Activated CD4-positive, alpha-beta T cell treated with anti-CD3 and anti-CD28 coated beads for 1 hour (primary cell): ENCODE results near the gene NACA.
"Not testable (repeated sequence)": the region's sequence is repeated elsewhere in the genome, so short reads cannot be mapped to it uniquely, and the experiment has no call there.

Experiments used
- DNase-seq: peaks from one replicate; pipeline ENCODE4 v3.0.0-alpha.2; 2020

NACA gene

GRCh38 chr12:56724972-56725722 lies at the start of gene NACA:
TSS of gene NACA (minus strand) at chr12:56725299. CDS start at chr12:56724521, 778 bp downstream.
- peak; percentile 96 for DNase-seq

DNA sequence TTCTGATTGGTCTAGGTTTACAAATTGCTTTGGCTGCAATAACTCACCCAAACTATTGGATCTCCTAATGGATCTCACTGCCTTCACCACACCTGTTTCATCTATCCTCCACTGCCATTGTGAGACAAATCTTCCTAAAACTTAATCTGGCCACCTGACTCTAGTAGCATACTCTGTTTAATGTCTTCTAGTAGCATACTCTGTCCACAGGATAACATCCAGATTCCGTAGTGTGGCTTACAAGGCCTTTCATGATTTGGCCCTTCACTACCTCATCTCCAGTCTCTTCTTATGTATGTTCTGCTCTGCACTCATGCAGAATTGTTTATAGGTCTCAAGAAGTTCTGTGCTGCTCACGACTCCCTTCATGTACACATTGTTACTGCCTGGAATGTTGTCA lies 48.0 kb upstream of the NACA start:
- DNase-seq: no peak

DNA sequence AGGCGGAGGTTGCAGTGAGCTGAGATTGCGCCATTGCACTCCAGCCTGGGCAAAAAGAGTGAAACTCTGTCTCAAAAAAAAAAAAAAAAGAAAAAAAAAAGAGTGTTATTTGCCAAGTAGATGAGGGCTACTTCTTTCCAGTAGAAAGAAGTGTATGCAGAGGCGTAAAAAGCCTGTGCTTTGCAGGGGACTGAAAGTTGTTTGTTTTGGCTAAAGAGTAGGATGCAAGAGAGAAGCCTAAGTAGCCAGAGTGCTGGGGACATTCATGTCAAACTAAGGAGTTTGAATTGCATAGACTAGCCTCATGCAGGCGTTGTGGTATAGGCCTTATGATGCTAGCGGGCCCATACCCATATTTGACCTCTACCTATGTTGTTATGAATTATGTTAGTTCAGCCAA lies 47.5 kb upstream of the NACA start:
- DNase-seq: no peak

- no peak for DNase-seq
Observed at GRCh38 chr12:56769868-56770267, 44.8 kb upstream of the NACA start.

- no peak for DNase-seq
Observed at GRCh38 chr12:56768424-56768823, 43.3 kb upstream of the NACA start.

DNA sequence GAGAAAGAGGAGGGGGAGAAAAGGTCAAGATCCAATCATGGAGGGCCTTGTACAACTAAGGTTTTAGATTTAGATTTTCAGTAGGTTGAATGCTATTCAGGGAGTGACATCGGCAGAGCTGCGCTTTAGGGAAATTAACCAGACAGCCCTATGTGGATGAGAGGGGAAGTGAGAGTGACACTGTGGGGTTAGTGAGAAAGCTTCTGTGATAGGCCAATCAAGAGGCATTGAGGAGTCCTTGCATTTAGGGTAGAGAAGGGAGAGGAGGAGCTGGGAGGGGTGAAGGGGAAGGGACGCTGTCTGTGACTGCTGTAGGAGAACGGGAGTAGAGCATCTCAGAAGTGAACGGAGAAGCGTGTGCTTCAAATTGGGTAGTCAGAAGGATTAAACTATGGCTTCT lies 41.4 kb upstream of the NACA start:
- DNase-seq: no peak

DNA sequence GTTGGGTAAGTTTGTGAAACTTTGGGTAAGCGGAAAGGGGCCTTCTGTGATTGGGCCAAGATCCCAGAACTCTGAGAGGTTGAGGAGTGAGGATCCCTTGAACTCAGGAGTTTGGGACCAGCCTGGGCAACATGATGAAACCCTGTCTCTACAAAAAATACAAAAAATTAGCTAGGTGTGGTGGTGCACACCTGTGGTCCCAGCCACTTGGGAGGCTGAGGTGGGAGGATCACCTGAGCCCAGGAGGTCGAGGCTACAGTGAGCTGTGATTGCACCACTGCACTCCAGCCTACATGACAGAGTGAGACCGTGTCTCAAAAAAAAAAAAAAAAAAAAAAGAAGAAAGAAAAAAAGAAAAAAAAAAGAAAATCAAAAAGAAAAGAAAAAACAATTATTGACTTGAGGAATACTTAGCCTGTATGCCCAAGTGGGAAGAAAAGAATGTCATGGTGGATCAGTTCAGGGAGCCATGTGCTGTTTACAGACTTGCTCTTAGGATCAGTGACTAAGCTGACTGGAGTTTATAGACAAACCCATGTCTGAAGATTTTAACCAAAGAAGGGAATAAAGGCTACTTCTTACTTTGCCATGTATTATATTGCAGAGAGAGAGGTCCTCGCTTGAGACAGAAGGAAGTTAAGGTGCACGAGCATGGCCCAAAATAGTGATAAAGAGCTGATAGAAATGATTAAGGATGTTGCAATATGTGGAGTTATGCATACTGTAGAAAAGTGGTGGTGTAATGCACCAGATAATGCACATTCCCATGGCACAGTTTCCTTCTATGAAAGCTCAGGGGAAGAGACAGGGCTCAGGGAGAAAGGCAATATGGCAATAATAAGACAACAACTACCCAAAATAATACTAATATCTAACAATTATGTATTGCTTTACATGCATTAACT lies 38.9 kb upstream of the NACA start:
- DNase-seq: no peak

DNA sequence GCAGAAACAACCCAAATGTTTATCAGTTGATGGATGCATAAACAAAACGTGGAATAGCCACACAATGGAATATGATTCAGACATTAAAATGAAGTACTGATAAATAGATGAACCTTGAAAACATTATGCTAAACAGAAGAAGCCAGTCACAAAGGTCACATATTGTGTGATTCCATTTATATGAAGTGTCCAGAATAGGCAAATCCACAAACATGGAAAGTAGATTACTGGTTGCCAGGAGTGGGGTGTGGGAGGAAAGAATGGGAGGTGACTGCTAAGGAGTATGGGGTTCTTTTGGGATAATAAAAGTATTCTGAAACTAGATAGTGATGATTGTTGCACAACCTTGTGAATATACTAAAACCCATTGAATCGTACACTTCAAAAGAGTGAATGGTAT lies 36.7 kb upstream of the NACA start:
- no peak for DNase-seq

GRCh38 chr12:56760460-56760859 lies 35.4 kb upstream of the NACA start:
- DNase-seq: no peak

DNA sequence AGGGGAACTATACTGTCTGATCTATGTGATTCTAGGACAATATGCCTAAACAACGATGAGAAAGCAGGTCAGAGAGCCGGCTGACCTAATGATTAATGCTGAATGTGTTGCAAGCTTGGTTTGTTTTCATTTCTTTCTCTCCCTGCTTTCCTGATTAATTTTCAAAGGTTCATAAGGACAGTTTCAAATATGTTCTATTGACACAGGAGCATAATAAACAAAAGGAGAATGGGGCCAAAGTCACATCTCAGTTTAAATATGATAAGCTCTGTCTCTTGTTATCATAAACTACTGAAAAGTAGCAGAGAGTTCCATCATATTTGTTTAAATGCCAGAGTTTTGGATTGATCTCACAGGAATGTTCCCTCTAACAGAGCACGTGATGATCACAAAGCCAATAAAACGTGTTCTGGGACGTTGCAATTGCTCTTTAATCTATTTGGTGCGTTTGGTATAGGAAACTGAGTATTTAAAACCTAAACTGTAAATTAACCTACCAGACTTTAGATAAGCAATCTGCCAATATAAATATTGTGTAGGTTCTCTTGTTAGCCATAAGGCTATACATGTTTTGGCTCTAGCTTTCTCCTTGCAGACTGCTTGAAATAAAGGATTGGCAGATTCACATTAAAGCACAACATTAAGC lies 34.3 kb upstream of the NACA start:
- no peak for DNase-seq

GRCh38 chr12:56758728-56759262 lies 33.7 kb upstream of the NACA start:
- DNase-seq: no peak

DNA sequence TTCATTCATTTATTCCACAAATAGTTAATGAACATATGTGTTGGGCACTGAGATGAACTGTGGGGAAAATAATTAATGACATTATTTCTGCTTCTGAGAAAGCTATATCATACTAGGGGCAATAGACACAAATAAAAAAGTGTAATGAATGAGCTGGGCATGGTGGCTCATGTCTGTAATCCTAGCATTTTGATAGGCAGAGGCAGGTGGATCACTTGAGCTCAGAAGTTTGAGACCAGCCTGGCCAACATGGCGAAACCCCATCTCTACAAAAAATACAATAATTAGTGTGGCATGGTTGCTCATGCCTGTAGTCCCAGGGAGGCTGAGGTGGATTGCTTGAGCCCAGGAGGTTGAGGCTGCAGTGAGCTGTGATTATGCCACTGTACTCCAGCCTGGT lies 32.9 kb upstream of the NACA start:
- DNase-seq: not testable (repeated sequence)

- DNase-seq: no peak
Observed at GRCh38 chr12:56753566-56753965, 28.5 kb upstream of the NACA start.

DNA sequence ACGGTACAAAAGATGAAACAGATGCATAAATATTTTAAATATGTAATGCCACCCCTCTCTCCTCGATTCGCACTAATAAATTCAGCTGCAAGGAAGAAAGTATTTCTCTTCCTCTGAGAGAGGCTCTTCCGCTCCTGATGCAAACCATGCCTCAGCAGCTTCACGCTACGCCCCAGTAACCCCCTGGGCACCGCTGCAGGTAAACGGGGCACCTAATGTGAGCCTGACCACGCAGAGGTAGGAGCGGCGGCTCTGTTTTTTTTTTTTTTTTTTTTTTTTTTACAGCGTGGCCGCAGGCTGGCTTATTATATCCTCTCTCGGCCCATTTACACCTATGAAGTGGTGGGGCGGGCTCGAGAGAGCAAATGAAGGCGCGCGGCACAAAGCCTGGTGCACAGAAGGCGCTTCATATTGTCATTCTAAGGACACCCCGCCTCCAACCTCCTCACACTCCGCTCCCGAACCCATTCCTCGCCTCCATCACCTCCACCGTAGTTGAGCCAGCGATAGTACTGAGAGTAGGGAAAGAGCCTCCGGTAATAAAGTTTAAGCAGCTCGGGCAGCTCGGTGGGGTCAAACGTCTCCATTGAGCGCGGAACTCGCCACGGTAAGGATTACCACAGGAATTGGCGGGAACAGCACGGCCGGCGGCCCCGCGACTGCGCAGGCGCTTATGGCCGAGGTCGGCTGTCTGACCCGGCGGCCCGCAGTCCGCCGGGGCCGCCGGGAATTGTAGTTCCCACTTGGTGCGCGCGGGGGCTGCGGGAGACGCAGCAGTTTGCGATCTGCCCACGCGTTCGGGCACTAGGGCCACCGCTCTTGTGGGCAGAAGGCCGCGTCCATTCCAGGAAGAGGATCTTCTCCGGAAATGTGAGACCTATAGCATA lies 26.9 kb upstream of the NACA start, which contains the start of gene PRIM1:
PRIM1 (minus strand) TSS at position 612 of the 887 bp plus-strand sequence; CDS start at position 587, 25 bp downstream.
- peak; percentile 71 for DNase-seq

GRCh38 chr12:56750596-56750995 lies 25.5 kb upstream of the NACA start:
- not testable (repeated sequence) for DNase-seq

GRCh38 chr12:56749853-56750252 lies 24.8 kb upstream of the NACA start:
- no peak for DNase-seq

- DNase-seq: no peak
Observed at GRCh38 chr12:56749359-56749758, 24.3 kb upstream of the NACA start.

DNA sequence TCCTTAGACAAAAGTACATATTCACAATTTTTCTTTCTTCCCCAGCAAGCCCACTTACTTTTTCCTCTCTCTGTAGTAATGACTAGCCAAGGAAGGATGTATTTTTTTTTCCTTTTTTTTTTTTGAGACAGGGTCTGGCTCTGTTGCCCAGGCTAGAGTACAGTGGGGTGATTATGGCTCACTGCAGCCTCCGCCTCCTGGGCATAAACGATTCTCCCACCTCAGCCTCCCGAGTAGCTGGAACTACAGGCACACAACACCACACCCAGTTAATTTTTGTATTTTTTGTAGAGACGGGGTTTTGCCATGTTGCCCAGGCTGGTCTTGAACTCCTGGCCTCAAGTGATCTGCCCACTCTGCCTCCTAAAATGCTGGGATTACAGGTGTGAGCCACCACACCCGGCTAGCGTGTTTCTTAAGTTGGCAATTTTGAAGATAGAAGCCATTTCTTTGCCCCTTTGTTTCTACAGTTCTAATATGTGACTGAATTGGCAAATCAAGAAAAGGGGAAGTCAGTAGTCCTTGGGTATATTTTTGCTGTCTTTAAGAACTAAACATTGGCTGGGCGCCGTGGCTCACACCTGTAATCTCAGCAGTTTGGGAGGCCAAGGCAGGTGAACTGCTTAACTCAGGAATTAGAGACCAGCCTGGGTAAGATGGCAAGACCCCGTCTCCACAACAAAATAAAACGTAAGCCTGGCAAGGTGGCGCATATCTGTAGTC lies 3.2 kb upstream of the NACA start:
- no peak for DNase-seq

DNA sequence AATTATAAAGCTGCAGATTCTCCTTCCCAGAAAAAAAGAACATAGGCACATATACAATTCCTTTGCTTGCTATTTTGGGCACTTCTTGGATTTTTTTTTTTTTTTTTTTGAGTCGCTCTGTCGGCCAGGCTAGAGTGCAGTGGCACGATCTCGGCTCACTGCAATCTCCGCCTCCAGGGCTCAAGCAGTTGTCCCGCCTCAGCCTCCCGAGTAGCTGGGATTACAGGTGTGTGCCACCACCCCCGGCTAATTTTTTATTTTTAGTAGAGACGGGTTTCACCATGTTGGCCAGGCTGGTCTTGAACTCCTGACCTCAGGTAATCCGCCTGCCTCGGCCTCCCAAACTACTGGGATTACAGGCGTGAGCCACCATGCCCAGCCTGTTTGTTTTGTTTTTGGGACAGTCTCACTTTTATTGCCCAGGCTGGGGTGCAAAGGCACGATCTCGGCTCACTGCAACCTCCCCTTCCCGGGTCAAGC lies 1.1 kb upstream of the NACA start:
- DNase-seq: not testable (repeated sequence)

DNA sequence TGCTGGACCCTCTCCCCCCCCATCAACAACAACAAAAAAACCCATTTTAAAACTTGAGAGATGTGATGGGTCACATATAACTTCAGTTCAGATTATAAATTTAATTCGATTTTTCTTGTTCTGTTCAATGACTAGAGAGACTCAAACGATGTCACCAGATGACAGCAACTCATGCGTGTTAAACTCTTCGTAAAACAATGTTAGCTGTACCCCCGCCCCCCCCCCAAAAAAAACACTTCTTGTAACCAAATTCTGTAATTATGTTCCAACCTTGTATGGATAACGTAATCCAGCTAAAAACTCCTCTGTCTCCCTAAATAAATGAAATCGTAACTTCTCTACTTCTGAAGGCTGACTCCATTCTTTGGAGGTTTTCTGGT lies 614 bp upstream of the NACA start:
- no peak for DNase-seq

DNA sequence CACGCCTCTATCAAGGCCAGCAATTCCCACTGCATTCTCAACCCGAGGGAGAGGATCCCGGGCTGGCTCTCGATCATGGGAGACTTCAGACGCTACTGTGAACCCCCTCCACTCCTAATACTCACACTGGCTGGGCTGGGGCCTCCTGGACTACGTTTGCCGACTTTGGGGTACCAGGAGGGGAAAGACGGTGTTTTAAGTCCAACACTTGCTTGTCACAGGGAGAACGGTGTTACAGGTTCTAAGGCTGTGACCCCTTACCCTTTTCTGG lies 463 bp downstream of the NACA start:
- no peak for DNase-seq
